ES-I3 (cell line): Measurements from ENCODE around the gene TMEM98.
"Not testable (repeated sequence)": the region's sequence is repeated elsewhere in the genome, so short reads cannot be mapped to it uniquely, and the experiment has no call there.

Source experiments
- H3K36me3 ChIP-seq: 2 replicates; pipeline ENCODE4 v1.6.1; 2013; ENCODE audit warnings: mild to moderate bottlenecking, low read length, control low read depth, moderate library complexity; ENCODE audit not compliant: insufficient read depth
- H3K4me1 ChIP-seq: 2 replicates; pipeline ENCODE4 v1.6.1; 2013; ENCODE audit warnings: mild to moderate bottlenecking, control low read depth, low read length; ENCODE audit not compliant: insufficient read depth
- H3K9ac ChIP-seq: 2 replicates; pipeline ENCODE4 v1.6.1; 2013; ENCODE audit warnings: low read depth, mild to moderate bottlenecking, low read length, moderate library complexity
- H3K9me3 ChIP-seq: 2 replicates; pipeline ENCODE4 v1.6.1; 2013; ENCODE audit warnings: mild to moderate bottlenecking, low read length, moderate library complexity; ENCODE audit not compliant: control insufficient read depth, insufficient read depth

Gene TMEM98

GRCh38 chr17:32904891-32905290 lies 23.1 kb upstream of the TMEM98 start:
- H3K9me3 ChIP-seq = no peaks in the 10 kb centered on the region; the same call in 1 of the 2 replicates
- no peak overlapping the region for H3K9ac ChIP-seq
- no peaks in the 10 kb centered on the region for H3K4me1 ChIP-seq
- no peaks in the 10 kb centered on the region for H3K36me3 ChIP-seq

GRCh38 chr17:32907583-32907982 lies 20.4 kb upstream of the TMEM98 start:
- H3K9ac ChIP-seq = no peak overlapping the region
- H3K4me1 ChIP-seq = peaks cover 5% of the 10 kb centered on the region; the same call in 1 of the 2 replicates
- no peaks in the 10 kb centered on the region for H3K36me3 ChIP-seq
- H3K9me3 ChIP-seq = no peaks in the 10 kb centered on the region

GRCh38 chr17:32909787-32910369 lies 18.1 kb upstream of the TMEM98 start:
- H3K9ac ChIP-seq = no peak overlapping the region

GRCh38 chr17:32910769-32911168 lies 17.2 kb upstream of the TMEM98 start:
- no peak overlapping the region for H3K9ac ChIP-seq
- no peaks in the 10 kb centered on the region for H3K9me3 ChIP-seq
- no peaks in the 10 kb centered on the region for H3K36me3 ChIP-seq
- peaks cover 5% of the 10 kb centered on the region; the same call in 1 of the 2 replicates for H3K4me1 ChIP-seq

More at GRCh38 chr17:32909787-32910369, 18.1 kb upstream of the TMEM98 start:
- H3K36me3 ChIP-seq = no peaks in the 10 kb centered on the region
- H3K4me1 ChIP-seq = peaks cover 5% of the 10 kb centered on the region; the same call in 1 of the 2 replicates
- no peaks in the 10 kb centered on the region for H3K9me3 ChIP-seq

GRCh38 chr17:32912218-32912897 lies 15.6 kb upstream of the TMEM98 start:
- peaks cover 8% of the 10 kb centered on the region for H3K4me1 ChIP-seq
- no peaks in the 10 kb centered on the region for H3K36me3 ChIP-seq
- H3K9ac ChIP-seq = no peak overlapping the region
- H3K9me3 ChIP-seq = no peaks in the 10 kb centered on the region

- Histone ChIP-seq H3K4me1 (peaks cover 20% of the 10 kb centered on the region), H3K9me3 (no peaks in the 10 kb centered on the region), H3K36me3 (no peaks in the 10 kb centered on the region), H3K9ac (no peak overlapping the region)
Observed at GRCh38 chr17:32913593-32913992, 14.4 kb upstream of the TMEM98 start.

GRCh38 chr17:32914181-32914580 lies 13.8 kb upstream of the TMEM98 start:
- Histone ChIP-seq H3K4me1 (peaks cover 20% of the 10 kb centered on the region), H3K9ac (no peak overlapping the region), H3K9me3 (no peaks in the 10 kb centered on the region), H3K36me3 (no peaks in the 10 kb centered on the region)

- Histone ChIP-seq H3K9me3 (no peaks in the 10 kb centered on the region), H3K4me1 (peaks cover 20% of the 10 kb centered on the region), H3K9ac (no peak overlapping the region), H3K36me3 (no peaks in the 10 kb centered on the region)
Observed at GRCh38 chr17:32915245-32915644, 12.7 kb upstream of the TMEM98 start.

GRCh38 chr17:32916134-32916533 lies 11.8 kb upstream of the TMEM98 start:
- Histone ChIP-seq H3K4me1 (peaks cover 20% of the 10 kb centered on the region), H3K36me3 (no peaks in the 10 kb centered on the region), H3K9ac (no peak overlapping the region), H3K9me3 (no peaks in the 10 kb centered on the region)

GRCh38 chr17:32917081-32917480 lies 10.9 kb upstream of the TMEM98 start:
- Histone ChIP-seq H3K4me1 (peaks cover 19% of the 10 kb centered on the region), H3K36me3 (no peaks in the 10 kb centered on the region), H3K9me3 (no peaks in the 10 kb centered on the region), H3K9ac (no peak overlapping the region)

GRCh38 chr17:32917842-32918241 lies 10.1 kb upstream of the TMEM98 start:
- Histone ChIP-seq H3K4me1 (peaks cover 15% of the 10 kb centered on the region), H3K36me3 (no peaks in the 10 kb centered on the region), H3K9me3 (no peaks in the 10 kb centered on the region), H3K9ac (no peak overlapping the region)

- H3K9me3 ChIP-seq, H3K9ac ChIP-seq, H3K36me3 ChIP-seq: not testable (repeated sequence)
- H3K4me1 ChIP-seq = peaks cover 15% of the 10 kb centered on the region
Observed at GRCh38 chr17:32919876-32920275, 8.1 kb upstream of the TMEM98 start.

- Histone ChIP-seq H3K9ac (no peak overlapping the region), H3K36me3 (no peaks in the 10 kb centered on the region), H3K4me1 (peaks cover 15% of the 10 kb centered on the region), H3K9me3 (no peaks in the 10 kb centered on the region; the same call in 1 of the 2 replicates)
Observed at GRCh38 chr17:32920293-32920692, 7.7 kb upstream of the TMEM98 start.

GRCh38 chr17:32921017-32921416 lies 6.9 kb upstream of the TMEM98 start:
- Histone ChIP-seq H3K36me3 (no peaks in the 10 kb centered on the region), H3K9ac (no peak overlapping the region), H3K4me1 (peaks cover 15% of the 10 kb centered on the region), H3K9me3 (no peaks in the 10 kb centered on the region; the same call in 1 of the 2 replicates)

- H3K4me1 ChIP-seq, H3K36me3 ChIP-seq, H3K9me3 ChIP-seq, H3K9ac ChIP-seq: not testable (repeated sequence)
Observed at GRCh38 chr17:32923905-32924304, 4.0 kb upstream of the TMEM98 start.
